Renal cortical epithelial cell (primary cell): ENCODE data around the gene OR6K6. TPM values are rescaled to one million over a fixed set of nuclear protein-coding genes. Genes with fewer than 3 reads are reported as not detected.

Source experiments
- DNase-seq: peaks from one replicate; pipeline ENCODE4 v3.0.0-alpha.2; 2011; ENCODE audit warnings: low read depth
- total RNA-seq: library from RNA; depleted of rRNA; stranded (reverse); fragments of >200 nt; gene quantifications from 2 replicates; pipeline ENCODE4 v1.2.3, GENCODE V29; 2014

OR6K6 gene
- total RNA-seq: not detected in 2 replicates

DNA sequence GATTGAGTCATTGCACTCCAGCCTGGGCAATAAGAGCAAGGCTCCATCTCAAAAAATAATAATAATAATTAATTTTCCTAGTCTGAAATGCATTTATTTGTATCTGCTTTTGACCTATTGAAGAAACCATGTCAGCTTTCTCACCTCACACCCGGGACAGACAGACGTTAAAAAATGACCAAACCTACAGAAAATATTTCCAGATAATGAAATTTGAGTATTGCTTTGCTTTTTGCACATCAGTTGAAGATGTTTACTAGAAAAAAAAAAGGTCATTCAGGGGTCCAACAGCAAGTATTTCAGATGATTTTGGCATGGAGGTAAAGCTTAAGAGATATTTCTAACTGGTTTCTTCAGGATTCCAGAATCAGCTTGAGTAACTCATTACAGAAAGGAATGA, at the start of gene OR6K6:
TSS of gene OR6K6 (plus strand) at position 301 of the 400 bp plus-strand sequence. CDS start 168 bp downstream, outside the sequence.
- no peak for DNase-seq

- no peak for DNase-seq
Observed at GRCh38 chr1:158706096-158706495, 48.4 kb upstream of the OR6K6 start.

DNA sequence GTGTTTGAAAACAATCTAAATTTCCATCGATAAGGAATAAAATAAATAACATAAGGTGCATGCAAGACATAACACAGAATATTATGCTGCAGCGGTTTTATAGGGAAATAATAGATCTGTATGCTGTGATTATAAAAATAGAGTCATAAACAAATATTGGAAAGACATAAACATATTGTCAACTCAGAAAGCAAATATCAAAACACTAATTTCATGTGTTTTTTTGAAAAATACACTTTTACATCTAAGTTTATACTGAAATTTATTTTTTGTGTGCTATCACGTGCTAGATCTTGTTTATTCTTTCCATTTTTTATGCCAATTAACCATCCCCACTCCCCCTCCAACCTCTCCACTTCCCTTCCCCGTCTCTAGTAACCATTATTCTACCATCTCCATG, 43.4 kb upstream of the OR6K6 start:
- no peak for DNase-seq

DNA sequence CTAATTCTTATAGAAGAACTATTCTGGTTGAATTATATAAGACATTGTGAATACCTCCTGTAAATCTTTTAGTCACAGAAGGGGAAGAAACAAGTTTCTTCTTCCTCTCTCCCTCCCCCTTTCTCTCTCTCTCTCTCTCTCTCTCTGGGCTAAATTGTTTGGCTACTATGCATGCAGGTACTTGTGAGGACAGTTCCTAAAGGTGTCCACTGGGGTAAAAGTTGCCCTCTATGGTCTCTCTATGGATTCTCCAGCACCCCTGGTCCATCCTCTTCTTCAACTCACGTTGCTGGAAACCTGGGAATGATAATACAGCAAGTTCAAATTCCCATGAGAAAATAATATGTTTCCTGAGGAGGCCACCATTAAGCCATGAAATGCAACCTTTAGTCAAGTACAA, 39.8 kb upstream of the OR6K6 start:
- no peak for DNase-seq

- peak; percentile 1 for DNase-seq
Observed at GRCh38 chr1:158716335-158716734, 38.2 kb upstream of the OR6K6 start.

GRCh38 chr1:158717344-158717743, 37.2 kb upstream of the OR6K6 start:
- DNase-seq: no peak

- DNase-seq: no peak
Observed at GRCh38 chr1:158719664-158720063, 34.9 kb upstream of the OR6K6 start.

DNA sequence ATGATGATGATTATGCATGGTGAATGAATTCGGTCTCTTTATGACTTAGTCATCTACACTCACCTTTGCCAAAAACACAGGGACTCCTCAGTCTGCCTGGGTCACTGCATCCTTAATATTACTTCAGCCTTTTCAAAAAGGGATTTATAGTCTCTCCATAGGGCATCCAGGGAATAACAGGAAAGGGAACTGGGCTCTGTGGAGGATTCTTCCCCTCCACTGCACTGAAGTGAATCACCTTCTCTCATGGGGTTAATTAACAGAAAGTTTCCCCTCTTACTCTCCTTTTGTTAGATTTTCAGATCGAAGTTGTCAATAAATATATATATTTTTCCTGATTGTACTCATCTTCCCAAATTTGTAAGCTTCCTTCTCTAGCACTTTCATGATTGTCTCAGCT, 33.9 kb upstream of the OR6K6 start, which contains the start of gene OR6K3:
TSS of gene OR6K3 (minus strand) at position 101 of the 400 bp plus-strand sequence. CDS start 2,605 bp downstream, outside the sequence.
- DNase-seq: no peak

DNA sequence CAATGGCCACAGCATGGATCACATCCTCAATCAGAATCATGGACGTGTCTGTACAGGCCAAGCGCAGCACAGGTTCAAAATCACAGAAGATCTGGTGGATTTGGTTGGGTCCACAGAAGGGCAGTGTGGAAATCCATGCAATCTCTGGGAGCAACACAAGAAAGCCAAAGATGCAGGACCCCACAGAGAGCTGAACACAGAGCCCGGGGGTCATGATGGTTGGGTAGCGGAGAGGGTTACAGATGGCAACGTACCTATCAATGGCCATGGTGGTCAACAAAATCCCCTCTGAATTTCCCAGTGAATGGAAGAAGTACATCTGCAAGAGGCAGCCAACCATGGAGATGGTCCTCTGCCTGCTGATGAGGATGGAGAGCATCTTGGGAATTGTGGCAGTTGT, 30.1 kb upstream of the OR6K6 start:
- DNase-seq: no peak

DNA sequence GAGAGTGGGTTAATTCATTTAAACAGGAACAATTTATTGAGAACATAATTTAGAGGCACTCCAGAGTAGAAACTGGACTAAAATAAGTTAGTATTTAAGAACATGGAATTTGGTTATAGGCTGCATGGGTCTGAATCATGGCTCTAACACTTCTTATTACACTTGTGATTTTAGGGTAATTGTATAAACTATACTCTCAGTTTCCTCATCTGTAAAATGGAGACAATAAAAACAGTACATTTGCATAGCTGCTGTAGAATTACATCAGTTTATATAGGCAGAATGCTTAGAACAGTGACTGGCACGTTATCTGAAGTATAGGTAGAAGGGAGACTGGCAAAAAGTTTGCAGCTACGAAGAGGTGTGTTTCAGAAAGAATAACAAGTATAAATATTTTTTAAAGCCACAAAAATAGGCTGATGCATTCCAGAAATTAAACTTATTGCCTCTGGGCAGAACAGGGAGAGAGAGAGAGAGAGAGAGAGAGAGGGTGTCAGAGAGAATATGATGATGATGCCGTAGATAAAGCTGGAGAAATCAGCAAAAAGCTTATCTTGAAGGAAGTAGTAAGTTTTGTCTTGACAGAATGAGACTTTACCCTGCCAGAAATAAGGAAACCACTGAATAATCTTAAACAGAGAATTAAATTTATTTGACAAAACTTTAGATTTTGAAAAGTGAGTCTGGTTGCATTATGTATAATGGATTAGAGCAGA, 25.9 kb upstream of the OR6K6 start:
- DNase-seq: no peak

GRCh38 chr1:158730453-158730852, 24.1 kb upstream of the OR6K6 start:
- no peak for DNase-seq

GRCh38 chr1:158731707-158732106, 22.8 kb upstream of the OR6K6 start:
- no peak for DNase-seq

DNA sequence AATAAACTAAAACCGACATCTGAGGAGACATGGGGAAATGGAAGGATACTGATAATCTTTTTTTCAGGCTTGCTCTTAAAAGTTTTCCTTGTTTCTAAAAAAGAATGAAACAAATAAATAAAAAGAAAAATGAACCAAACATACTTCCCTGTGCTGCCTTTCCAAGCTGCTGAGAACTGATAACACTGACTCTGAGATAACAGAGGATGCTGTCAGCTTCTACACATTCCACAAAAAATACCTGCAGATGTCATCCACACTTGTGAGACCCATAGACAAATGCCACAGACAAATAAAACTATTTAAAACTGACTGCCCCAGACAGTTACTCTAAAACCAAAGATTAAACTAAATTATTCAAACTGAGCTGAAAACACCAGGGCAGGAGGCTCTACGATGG, 22.0 kb upstream of the OR6K6 start:
- DNase-seq: no peak

DNA sequence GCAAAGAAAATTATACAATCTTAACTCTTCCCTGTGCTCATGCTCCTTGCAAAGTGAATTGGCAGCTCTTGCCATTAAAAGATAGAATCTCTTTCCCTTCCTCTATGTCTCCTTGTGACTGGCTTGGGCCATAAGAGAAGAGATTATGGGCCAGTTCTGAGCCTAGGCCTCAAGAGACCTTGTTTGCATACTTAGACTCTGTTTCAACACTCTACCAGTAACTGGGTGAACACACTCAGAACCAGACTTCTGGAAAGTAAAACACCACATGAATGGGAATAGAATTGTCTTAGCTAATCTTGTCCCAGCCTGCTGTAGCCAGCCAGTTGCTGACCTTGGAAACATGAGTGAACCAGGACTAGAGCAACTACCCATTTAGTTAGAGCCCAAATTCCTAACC, 18.7 kb upstream of the OR6K6 start:
- DNase-seq: no peak

GRCh38 chr1:158752155-158752712, 2.3 kb upstream of the OR6K6 start:
- no peak for DNase-seq

GRCh38 chr1:158771950-158772866, 17.7 kb downstream of the OR6K6 start, which contains the start of gene OR6N1:
OR6N1 (minus strand) TSS chr1:158772195; CDS start chr1:158766682, 5,513 bp downstream.
- no peak for DNase-seq

DNA sequence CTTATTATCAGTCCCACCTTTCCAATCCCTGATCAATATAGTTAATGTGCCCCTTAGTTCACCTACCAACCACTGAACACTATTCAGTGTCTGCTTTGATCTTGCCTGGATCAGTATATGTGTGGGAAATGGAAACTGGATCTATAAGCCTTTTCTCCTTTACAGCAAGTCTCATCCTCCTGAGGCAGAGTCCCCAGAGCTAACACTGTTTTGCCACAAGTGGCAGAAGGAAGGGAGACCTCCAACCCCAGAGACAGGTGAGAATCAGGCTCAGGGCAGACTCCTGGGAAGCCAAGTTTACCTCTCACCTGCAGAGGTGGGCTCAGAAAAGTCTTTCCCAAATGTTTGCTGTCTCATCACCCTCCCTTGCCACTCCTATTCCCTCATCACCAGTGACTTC, 26.6 kb downstream of the OR6K6 start, which contains the start of gene OR6N2:
TSS of gene OR6N2 (minus strand) at position 101 of the 400 bp plus-strand sequence. CDS start 3,569 bp downstream, outside the sequence.
- DNase-seq: no peak

DNA sequence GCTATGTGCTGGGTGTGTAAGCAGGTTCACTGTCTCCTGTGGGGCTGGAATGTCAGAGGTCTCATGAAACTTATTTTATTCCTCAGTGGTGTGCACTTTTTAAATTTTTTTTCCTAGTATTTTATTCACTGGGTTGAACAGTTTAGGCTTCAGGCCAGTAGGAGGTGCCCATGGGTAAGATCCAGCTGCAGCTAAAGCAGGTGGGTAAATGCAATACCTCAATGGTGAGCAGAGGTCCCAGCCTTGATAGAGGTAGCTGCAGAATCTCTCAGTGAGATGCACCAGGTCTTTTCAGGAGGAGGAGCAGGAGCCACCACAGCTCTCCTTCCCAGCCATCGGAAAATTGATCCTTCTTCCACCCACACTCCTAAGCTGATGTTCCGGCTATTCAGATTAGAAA, 39.1 kb downstream of the OR6K6 start:
- no peak for DNase-seq

GRCh38 chr1:158794247-158794646, 39.7 kb downstream of the OR6K6 start:
- DNase-seq: no peak

DNA sequence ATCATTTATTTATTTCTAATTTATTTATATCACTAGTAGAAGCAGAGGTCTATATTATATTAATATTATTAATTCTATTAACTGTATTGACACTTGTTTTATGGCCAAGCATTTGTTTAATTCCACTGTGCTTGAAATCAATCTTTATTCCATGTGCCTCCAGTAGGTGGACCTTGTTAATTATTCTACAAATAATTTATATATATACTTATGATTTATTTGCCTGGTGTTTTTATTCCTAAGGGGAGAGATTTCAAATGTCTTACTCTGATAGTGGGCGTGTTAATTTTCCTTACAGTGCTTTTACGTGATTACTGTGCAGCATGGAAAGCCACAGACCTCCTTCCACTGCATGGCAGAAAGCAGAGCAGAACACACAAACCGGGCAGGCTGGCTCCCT, 44.0 kb downstream of the OR6K6 start:
- no peak for DNase-seq

GRCh38 chr1:158799689-158800088, 45.2 kb downstream of the OR6K6 start:
- DNase-seq: no peak

DNA sequence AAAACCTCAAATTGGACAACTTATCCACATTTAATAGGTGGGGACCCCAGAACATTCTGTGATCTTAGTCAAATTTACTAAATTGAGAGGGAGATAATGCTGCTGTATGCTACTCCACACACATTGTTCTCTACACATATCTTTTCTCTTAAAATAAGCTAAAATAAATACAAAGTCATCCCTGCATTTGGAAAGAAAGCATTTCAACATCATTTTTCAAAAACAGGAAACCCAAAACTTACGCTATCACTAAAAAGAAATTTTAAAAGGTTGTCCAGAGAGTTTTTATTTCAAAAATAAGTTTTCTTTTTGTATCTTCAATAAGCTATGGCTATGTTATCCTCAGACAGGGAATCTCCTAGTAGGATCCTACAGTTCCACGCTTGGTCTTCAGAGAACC, 46.0 kb downstream of the OR6K6 start:
- no peak for DNase-seq
